ENCODE data around the gene SLC9A1.

Gene SLC9A1

DNA sequence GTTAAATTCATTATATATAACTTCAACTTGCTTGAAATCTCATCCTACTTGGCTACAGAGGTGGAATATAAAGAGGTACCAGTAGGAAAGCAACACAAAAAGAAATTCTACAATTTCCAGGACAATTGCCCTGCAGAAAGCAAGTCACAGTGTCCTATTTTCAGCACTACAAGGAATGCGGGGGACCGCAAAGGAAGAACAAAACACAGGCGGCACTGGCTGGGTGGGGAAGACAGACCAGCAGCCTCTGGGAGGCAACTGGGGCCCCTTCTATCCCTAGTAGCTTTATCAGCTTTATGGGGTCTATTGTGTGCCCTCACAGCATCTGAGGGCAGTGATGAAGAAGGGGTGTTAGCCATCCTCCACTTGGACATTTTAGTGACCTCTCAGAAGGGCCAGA, 30.5 kb downstream of the SLC9A1 start:
- Histone ChIP-seq H3K36me3 (ENCODE audit: control insufficient read depth, insufficient read depth, low read length) (no peaks in the 10 kb centered on the region), H3K4me1 (ENCODE audit: control insufficient read depth, insufficient read depth, low read length) (peaks cover 16% of the 10 kb centered on the region), H3K27ac (ENCODE audit: low read depth, low read length) (no peak overlapping the region)

DNA sequence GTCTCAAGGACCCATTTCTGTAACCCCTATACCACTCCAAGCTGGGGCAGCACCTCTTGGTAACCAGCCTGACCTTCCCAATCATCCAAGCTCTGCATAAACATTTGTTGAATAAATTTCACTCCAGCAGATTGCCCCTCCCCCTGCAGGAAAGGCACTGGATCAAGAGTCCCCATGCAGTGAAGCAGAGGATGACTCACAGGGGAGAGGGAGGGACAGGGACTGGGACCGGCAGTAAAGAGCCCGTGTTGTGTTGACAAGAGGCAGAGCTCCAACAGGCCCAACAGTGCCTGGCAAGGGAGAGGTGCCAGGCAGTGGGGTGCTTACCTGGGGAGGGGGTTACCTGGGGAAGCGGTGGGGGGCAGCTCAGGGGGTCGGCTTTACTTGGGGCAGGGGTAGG, 32.3 kb downstream of the SLC9A1 start:
- Histone ChIP-seq H3K4me3 (ENCODE audit: low read length) (no peak overlapping the region), H3K36me3 (ENCODE audit: control insufficient read depth, insufficient read depth, low read length) (no peaks in the 10 kb centered on the region), H3K27me3 (ENCODE audit: control insufficient read depth, insufficient read depth, low read length) (no peaks in the 10 kb centered on the region), H3K4me1 (ENCODE audit: control insufficient read depth, insufficient read depth, low read length) (peaks cover 33% of the 10 kb centered on the region), H3K9ac (ENCODE audit: low read length) (no peak overlapping the region), H3K27ac (ENCODE audit: low read depth, low read length) (peak overlapping the region; percentile 21)

More for the DNA sequence above, 30.5 kb downstream of the SLC9A1 start:
- H3K4me3 ChIP-seq (ENCODE audit: low read length) = no peak overlapping the region
- H3K27me3 ChIP-seq (ENCODE audit: control insufficient read depth, insufficient read depth, low read length) = no peaks in the 10 kb centered on the region
- H3K9ac ChIP-seq (ENCODE audit: low read length) = no peak overlapping the region

DNA sequence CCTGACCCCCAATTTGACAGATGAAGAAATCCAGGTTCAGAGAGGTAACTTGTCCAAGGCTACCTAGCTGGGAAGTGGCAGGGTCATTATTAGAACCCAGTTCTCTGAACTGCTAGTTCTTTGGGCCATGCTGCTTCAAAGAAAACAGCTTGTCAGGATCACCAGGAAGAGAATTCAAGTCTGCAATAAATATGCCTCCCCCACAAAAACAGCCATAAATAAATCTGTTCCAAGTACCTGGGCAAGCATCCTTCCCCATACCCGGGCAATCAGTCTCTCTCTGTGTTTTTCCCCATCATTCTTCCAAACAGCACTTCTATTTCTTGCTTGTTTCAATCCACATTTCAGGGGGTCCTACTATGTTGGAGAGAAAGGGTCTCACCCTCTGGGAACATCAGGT, 34.1 kb downstream of the SLC9A1 start:
- Histone ChIP-seq H3K4me3 (ENCODE audit: low read length) (no peak overlapping the region), H3K27me3 (ENCODE audit: control insufficient read depth, insufficient read depth, low read length) (no peaks in the 10 kb centered on the region), H3K27ac (ENCODE audit: low read depth, low read length) (peak overlapping the region; percentile 68), H3K36me3 (ENCODE audit: control insufficient read depth, insufficient read depth, low read length) (no peaks in the 10 kb centered on the region), H3K9ac (ENCODE audit: low read length) (no peak overlapping the region), H3K4me1 (ENCODE audit: control insufficient read depth, insufficient read depth, low read length) (peaks cover 46% of the 10 kb centered on the region)

DNA sequence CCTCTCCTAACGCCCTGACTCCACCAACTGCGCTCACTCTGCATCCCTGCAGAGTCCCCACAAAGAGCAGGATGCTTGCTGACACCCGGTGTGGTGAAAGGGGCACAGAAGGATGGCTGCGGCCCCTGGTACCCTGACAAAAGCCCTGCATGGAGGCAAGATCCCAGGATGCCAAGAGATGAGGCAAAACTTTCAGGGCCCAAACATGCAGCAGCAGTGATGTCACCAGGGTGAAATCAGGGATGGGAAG, 36.6 kb downstream of the SLC9A1 start:
- H3K9ac ChIP-seq (ENCODE audit: low read length) = no peak overlapping the region
- H3K36me3 ChIP-seq (ENCODE audit: control insufficient read depth, insufficient read depth, low read length) = no peaks in the 10 kb centered on the region
- H3K4me1 ChIP-seq (ENCODE audit: control insufficient read depth, insufficient read depth, low read length) = peaks cover 48% of the 10 kb centered on the region
- H3K4me3 ChIP-seq (ENCODE audit: low read length) = no peak overlapping the region
- peak overlapping the region; percentile 33 for H3K27ac ChIP-seq (ENCODE audit: low read depth, low read length)
- H3K27me3 ChIP-seq (ENCODE audit: control insufficient read depth, insufficient read depth, low read length) = no peaks in the 10 kb centered on the region

DNA sequence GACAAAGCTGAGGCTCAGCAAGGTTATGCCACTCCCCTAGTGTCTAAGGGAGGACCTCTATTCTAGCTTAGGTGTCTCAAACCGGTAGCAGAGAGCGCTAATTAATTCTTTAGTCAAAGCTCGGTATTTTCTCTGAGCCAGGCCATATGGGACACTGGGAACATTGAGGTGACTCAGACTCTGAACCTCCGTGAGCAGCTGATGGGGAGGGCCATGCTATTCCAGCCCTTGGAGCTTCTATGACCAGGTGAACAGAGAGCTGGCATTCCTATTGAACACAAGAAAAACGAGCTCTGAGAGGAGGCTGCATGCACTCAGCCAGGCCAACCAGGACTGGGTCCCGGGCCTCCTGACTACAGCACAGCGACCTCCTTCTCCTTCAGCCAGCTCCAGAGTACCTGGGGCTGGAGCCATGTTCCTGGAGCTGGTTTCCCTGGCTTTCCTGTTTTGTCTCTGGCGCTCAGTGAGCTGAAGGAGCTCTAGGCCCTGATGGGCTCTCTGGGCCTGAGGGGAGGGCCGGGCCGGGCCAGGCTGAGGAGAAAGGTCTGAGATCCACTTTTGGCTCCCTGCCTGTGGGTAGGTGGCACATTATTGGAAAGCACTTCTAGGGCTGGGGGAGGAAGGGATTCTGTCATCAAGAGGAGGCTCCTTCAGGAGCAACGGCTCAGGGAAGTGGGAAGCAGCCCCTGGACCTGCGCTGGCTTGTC, 37.0 kb downstream of the SLC9A1 start:
- H3K9ac ChIP-seq (ENCODE audit: low read length) = no peak overlapping the region
- no peaks in the 10 kb centered on the region for H3K36me3 ChIP-seq (ENCODE audit: control insufficient read depth, insufficient read depth, low read length)
- peaks cover 48% of the 10 kb centered on the region for H3K4me1 ChIP-seq (ENCODE audit: control insufficient read depth, insufficient read depth, low read length)
- no peak overlapping the region for H3K4me3 ChIP-seq (ENCODE audit: low read length)
- H3K27me3 ChIP-seq (ENCODE audit: control insufficient read depth, insufficient read depth, low read length) = no peaks in the 10 kb centered on the region
- H3K27ac ChIP-seq (ENCODE audit: low read depth, low read length) = peak overlapping the region; percentile 33

DNA sequence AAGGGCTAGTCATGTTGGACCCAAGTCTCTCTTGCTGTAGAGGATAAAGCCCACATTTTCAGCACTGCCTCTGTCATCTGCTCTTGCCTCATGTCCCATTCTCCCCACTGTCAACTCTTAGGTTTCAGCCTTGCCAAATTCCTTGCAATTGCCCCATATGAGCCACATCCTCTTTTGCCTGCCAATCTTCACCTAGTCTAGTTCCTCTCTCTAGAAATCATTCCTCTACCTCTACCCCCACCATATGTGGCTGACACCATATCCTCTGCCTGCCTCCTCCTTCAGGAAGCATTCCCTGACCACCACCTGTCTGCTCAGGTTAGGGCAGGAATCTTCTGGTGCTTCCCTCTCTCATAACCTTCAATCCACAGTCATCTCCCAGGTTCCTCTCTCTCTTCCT, 38.2 kb downstream of the SLC9A1 start:
- H3K27me3 ChIP-seq (ENCODE audit: control insufficient read depth, insufficient read depth, low read length) = no peaks in the 10 kb centered on the region
- no peak overlapping the region for H3K9ac ChIP-seq (ENCODE audit: low read length)
- peaks cover 41% of the 10 kb centered on the region for H3K4me1 ChIP-seq (ENCODE audit: control insufficient read depth, insufficient read depth, low read length)
- H3K4me3 ChIP-seq (ENCODE audit: low read length) = no peak overlapping the region
- H3K36me3 ChIP-seq (ENCODE audit: control insufficient read depth, insufficient read depth, low read length) = no peaks in the 10 kb centered on the region
- no peak overlapping the region for H3K27ac ChIP-seq (ENCODE audit: low read depth, low read length)

DNA sequence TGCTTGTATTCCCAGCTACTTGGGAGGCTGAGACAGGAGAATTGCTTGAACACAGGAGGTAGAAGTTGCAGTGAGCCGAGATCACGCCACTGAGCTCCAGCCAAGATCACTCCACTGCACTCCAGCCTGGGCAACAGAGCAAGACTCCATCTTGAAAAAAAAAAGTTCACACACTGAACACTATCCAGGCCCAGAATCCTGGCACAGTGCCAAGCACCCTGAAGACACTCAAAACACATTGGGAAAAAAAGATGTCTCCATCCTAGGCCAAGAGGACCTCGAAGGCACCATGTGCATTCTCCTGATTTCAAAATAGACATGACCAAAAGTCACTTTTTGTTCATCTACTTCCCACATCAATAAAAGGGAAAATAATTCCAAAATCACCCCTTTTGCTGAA, 38.7 kb downstream of the SLC9A1 start:
- Histone ChIP-seq H3K9ac (ENCODE audit: low read length) (no peak overlapping the region), H3K4me3 (ENCODE audit: low read length) (no peak overlapping the region), H3K27me3 (ENCODE audit: control insufficient read depth, insufficient read depth, low read length) (no peaks in the 10 kb centered on the region), H3K27ac (ENCODE audit: low read depth, low read length) (no peak overlapping the region), H3K4me1 (ENCODE audit: control insufficient read depth, insufficient read depth, low read length) (peaks cover 36% of the 10 kb centered on the region), H3K36me3 (ENCODE audit: control insufficient read depth, insufficient read depth, low read length) (no peaks in the 10 kb centered on the region)

DNA sequence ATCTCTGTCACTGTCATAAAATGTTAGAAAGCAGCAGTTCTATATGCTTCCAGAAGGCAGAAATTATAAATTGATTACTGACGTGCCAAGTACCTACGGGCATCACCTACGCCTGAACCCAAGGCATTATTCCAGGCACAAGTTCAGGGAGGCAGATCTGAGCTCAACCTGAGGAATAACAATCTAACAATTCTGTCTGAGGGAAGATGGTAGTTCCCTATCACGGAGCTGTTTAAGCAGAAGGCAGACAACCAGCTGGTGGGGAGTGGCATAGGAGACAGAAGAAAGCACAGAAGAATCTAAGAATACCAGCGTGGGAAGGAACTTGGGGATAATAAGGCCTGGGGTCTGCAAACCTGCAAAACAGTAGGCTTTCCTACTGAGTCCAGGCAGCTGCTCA, 40.4 kb downstream of the SLC9A1 start:
- Histone ChIP-seq H3K9ac (ENCODE audit: low read length) (no peak overlapping the region), H3K27me3 (ENCODE audit: control insufficient read depth, insufficient read depth, low read length) (no peaks in the 10 kb centered on the region), H3K4me3 (ENCODE audit: low read length) (no peak overlapping the region), H3K36me3 (ENCODE audit: control insufficient read depth, insufficient read depth, low read length) (no peaks in the 10 kb centered on the region), H3K27ac (ENCODE audit: low read depth, low read length) (no peak overlapping the region), H3K4me1 (ENCODE audit: control insufficient read depth, insufficient read depth, low read length) (peaks cover 33% of the 10 kb centered on the region)

DNA sequence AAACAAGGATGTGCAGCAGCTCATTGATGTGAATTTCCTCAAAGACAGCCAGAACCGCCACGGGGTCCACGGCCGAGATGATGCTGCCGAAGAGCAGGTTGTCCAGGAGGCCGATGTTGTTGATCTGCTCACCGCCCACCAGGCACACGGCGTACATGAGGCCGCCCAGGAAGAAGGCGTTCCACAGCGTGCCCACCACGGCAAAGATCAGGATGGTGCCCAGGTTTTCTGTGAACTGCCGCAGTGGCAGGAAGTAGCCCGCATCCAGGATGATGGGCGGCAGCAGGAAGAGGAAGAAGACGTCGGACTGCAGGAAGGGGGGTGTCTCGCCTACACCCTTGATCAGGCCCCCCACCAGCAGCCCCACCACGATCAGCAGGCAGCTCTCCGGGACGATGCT, 41.1 kb downstream of the SLC9A1 start:
- no peak overlapping the region for H3K27ac ChIP-seq (ENCODE audit: low read depth, low read length)
- no peaks in the 10 kb centered on the region for H3K36me3 ChIP-seq (ENCODE audit: control insufficient read depth, insufficient read depth, low read length)
- H3K4me1 ChIP-seq (ENCODE audit: control insufficient read depth, insufficient read depth, low read length) = peaks cover 27% of the 10 kb centered on the region
- no peaks in the 10 kb centered on the region for H3K27me3 ChIP-seq (ENCODE audit: control insufficient read depth, insufficient read depth, low read length)
- no peak overlapping the region for H3K4me3 ChIP-seq (ENCODE audit: low read length)
- H3K9ac ChIP-seq (ENCODE audit: low read length) = no peak overlapping the region

DNA sequence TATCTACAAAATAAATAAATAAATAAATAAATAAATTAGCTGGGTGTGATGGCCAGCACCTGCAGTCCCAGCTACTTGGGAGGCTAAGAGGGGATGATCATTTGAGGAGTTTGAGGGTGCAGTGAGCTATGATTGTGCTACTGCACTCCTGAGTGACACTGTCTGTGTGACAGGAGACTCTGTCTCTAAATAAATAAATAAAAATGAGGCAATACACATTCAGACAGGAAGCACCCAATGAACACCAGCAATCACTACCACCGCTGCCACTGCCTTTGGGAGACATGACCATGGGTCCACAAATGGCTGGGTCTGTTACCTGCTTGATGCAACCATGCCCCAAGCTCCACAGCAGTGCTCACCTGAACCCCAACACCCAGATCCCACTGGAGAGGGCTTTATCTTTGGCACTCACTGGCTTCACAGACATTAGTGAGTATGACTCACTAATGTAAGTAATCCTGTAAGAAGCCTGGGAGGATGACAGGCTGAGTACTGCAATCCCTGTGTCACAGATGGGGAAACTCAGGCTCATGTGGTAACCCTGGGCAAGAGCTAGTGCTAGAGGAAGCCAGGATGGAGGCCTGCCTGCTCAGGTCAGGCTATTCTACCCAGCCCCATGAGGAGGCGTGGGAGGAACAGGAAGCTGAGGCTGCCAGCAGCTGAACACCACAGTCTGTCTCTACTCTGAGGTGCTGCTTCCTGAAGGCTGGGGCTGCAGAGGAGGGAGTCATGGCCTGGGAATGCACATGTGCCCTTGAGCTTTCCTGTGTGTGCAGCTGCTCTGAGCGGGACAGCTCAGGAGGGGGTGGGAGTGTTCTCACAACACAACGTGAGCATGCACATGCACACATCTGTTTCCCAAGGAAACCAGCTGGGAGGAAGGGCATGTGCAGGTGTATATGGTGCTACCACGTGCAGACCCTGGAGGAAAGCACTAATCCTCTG, 43.0 kb downstream of the SLC9A1 start:
- Histone ChIP-seq H3K27me3 (ENCODE audit: control insufficient read depth, insufficient read depth, low read length) (no peaks in the 10 kb centered on the region), H3K36me3 (ENCODE audit: control insufficient read depth, insufficient read depth, low read length) (no peaks in the 10 kb centered on the region), H3K9ac (ENCODE audit: low read length) (no peak overlapping the region), H3K4me1 (ENCODE audit: control insufficient read depth, insufficient read depth, low read length) (peaks cover 9% of the 10 kb centered on the region), H3K4me3 (ENCODE audit: low read length) (no peak overlapping the region), H3K27ac (ENCODE audit: low read depth, low read length) (peak overlapping the region; percentile 16)

DNA sequence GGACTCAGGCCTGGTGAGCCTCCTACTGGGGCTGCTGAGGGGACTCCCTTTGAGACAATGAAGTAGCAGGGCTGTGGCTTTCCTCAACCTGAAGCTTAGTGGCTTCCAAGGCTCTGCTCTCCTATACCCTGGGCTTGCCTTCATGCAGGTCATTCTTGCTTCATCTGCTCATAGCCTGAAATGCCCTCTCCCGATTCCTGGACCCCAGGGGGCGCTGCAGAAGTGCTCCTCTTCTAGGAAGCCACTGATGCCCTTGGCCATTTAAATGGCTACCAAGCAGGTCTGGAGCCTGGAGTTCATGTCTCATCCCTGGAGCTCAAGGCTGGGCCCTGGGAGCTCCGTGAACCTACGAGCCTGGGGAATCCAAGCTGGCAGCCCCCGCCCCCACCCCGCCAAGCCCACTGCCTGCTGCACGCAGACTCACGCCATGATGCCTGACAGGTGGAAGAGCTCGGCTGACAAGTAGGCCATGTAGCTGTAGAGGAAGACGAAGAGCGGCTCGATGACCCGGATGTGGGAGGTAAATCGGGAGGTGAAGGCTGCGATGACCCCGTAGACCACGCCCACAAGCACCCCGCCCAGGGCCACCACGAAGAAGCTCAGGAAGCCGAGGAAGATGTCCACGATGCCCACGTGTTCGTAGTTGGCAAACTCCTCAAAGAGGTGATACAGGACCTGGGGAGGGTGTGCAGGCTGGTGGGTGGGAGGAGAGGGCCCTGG, 45.7 kb downstream of the SLC9A1 start:
- Histone ChIP-seq H3K9ac (ENCODE audit: low read length) (no peak overlapping the region), H3K27ac (ENCODE audit: low read depth, low read length) (no peak overlapping the region), H3K4me3 (ENCODE audit: low read length) (no peak overlapping the region), H3K27me3 (ENCODE audit: control insufficient read depth, insufficient read depth, low read length) (no peaks in the 10 kb centered on the region), H3K4me1 (ENCODE audit: control insufficient read depth, insufficient read depth, low read length) (no peaks in the 10 kb centered on the region), H3K36me3 (ENCODE audit: control insufficient read depth, insufficient read depth, low read length) (peaks cover 2% of the 10 kb centered on the region)

DNA sequence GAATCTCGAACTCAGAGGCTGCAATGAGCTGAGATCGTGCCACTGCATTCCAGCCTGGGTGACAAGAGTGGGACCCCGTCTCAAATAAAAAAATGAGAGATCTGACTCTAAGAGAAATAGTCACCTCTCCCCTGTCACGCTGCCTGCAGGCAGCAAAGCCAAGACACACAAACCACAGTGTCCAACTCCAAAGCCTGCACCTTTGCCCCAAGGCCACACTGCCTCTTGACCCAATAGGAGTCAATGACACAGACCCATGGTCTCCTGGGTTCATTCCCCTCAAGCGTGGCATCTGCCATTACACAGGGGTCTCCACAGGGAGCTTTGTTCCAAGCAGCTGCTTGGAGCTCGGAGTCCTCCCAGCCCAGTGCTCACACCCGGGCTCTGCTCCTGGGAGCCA, 46.3 kb downstream of the SLC9A1 start:
- Histone ChIP-seq H3K9ac (ENCODE audit: low read length) (no peak overlapping the region), H3K4me1 (ENCODE audit: control insufficient read depth, insufficient read depth, low read length) (no peaks in the 10 kb centered on the region), H3K27ac (ENCODE audit: low read depth, low read length) (no peak overlapping the region), H3K36me3 (ENCODE audit: control insufficient read depth, insufficient read depth, low read length) (peaks cover 2% of the 10 kb centered on the region), H3K4me3 (ENCODE audit: low read length) (no peak overlapping the region), H3K27me3 (ENCODE audit: control insufficient read depth, insufficient read depth, low read length) (no peaks in the 10 kb centered on the region)
